Adrenal gland (tissue), 5 donors: ENCODE measurements around the gene MBOAT1.

Source experiments
- POLR2A ChIP-seq, 2 donors: fragments of 450-650 bp; IDR thresholded peaks; one replicate each; pipeline ENCODE4 v1.6.1; 2017; ENCODE audit warnings: antibody characterized with exemption in 2 of 2, mild to moderate bottlenecking in 2 of 2, moderate library complexity in 1 of 2
- TF ChIP-seq, protein P1 (sequence below), 6 experiments: fragments of 450-650 bp in 4 of 6; fragments of 200-600 bp in 2 of 6; sonication (generic) in 1 of 6; IDR thresholded peaks; 1 replicate in 5 of 6; 2 replicates in 1 of 6; pipeline versions ENCODE4 v1.5.1 to v1.8.0; 2016 to 2021; ENCODE audit warnings: antibody characterized with exemption in 6 of 6, mild to moderate bottlenecking in 2 of 6, moderate library complexity in 1 of 6
- donor health status: DM: no; HTN: no; CAD: no.

DNA sequence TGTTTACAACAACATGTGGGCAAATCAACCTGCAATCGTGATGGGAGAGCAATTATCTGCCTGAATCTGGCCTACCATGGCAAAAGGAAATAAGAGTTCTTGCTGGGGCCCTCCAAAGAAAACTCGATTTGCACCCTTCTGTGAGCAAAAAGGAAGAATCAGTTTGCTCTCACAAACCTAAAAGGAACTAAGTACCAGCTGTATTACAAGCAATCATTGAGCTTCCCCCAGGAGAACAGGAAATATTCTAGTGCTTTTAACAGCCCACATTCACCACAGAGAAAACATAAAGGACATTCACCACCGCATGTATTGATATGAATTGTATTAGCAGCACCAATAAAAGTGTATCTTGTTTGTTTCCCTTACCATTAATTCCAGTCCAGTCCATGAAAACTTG lies 75.0 kb downstream of the MBOAT1 start:
- TF ChIP-seq, protein P1, sequence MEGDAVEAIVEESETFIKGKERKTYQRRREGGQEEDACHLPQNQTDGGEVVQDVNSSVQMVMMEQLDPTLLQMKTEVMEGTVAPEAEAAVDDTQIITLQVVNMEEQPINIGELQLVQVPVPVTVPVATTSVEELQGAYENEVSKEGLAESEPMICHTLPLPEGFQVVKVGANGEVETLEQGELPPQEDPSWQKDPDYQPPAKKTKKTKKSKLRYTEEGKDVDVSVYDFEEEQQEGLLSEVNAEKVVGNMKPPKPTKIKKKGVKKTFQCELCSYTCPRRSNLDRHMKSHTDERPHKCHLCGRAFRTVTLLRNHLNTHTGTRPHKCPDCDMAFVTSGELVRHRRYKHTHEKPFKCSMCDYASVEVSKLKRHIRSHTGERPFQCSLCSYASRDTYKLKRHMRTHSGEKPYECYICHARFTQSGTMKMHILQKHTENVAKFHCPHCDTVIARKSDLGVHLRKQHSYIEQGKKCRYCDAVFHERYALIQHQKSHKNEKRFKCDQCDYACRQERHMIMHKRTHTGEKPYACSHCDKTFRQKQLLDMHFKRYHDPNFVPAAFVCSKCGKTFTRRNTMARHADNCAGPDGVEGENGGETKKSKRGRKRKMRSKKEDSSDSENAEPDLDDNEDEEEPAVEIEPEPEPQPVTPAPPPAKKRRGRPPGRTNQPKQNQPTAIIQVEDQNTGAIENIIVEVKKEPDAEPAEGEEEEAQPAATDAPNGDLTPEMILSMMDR (IDR thresholded peaks at IDR 0.05): no peak
- no peak for TF ChIP-seq POLR2A (IDR thresholded peaks at IDR 0.05)
